K562 (cell line): Measurements from ENCODE around the gene DNASE2B. TPM values are rescaled to one million over a fixed set of nuclear protein-coding genes. Genes with fewer than 3 reads are reported as not detected.

Source experiments
- ATAC-seq: fragments of 200-7000 bp; cut with Tn5 transposase; 3 replicates; pipeline ENCODE4 v1.9.1; 2020; ENCODE audit warnings: moderate library complexity
- BruUV-seq: library from RNA; stranded (reverse); fragments of 400-500 nt; replicated peaks from 2 replicates; lab custom pipeline; 2021; lab: Mats Ljungman, UMichigan
- CTCF ChIA-PET: fragments of 300-600 bp; formaldehyde crosslinking; extraction: SDS; loops from one replicate; lab custom pipeline; 2021; ENCODE audit warnings: low intra/inter-chr PET ratio; lab: Yijun Ruan, JAX
- POLR2A ChIA-PET: fragments of 300-600, 350-650 bp; sonication (Branson Sonifier 250); formaldehyde crosslinking; extraction: SDS; loops from one replicate; lab custom pipeline; 2021; ENCODE audit warnings: antibody characterized with exemption, inconsistent platforms; lab: Yijun Ruan, JAX
- DNase-seq, 4 experiments: peaks; one replicate each; pipeline versions ENCODE4 v3.0.0 to v3.0.0-alpha.2; 2011 to 2018; ENCODE audit warnings: low spot score in 3 of 4, mixed read lengths in 3 of 4; ENCODE audit errors: extremely low read depth in 1 of 4
- FAIRE-seq: peaks from 2 replicates; lab custom pipeline; 2011; peaks lifted over from hg19 to GRCh38; lab: Jason Lieb, UNC
- H2AFZ ChIP-seq: 2 replicates; pipeline ENCODE4 v1.6.0; 2011; ENCODE audit warnings: low read depth, low read length, control low read depth, inconsistent platforms
- H3K27ac ChIP-seq: fragments of 200-600 bp; 3 replicates; pipeline ENCODE4 v1.8.0; 2011; ENCODE audit warnings: low read depth, mild to moderate bottlenecking, control low read depth, inconsistent platforms, low read length, moderate library complexity, mixed read lengths; ENCODE audit errors: extremely low read depth
- H3K27me3 ChIP-seq, 2 experiments: fragments of 300-600 bp in 1 of 2; 2 replicates in 1 of 2; 3 replicates in 1 of 2; pipeline versions ENCODE4 v1.6.0 to v1.8.0; 2011; ENCODE audit warnings: inconsistent platforms in 2 of 2, low read length in 2 of 2, mild to moderate bottlenecking in 1 of 2, mixed read lengths in 1 of 2, moderate library complexity in 1 of 2; ENCODE audit not compliant: control insufficient read depth in 2 of 2, insufficient read depth in 2 of 2
- H3K36me3 ChIP-seq: fragments of 300-600 bp; 3 replicates; pipeline ENCODE4 v1.8.0; 2011; ENCODE audit warnings: mild to moderate bottlenecking, low read length, inconsistent platforms; ENCODE audit not compliant: control insufficient read depth, insufficient read depth
- H3K4me1 ChIP-seq, 2 experiments: fragments of 200-600 bp in 1 of 2; replicated peaks in 1 of 2; 2 replicates in 1 of 2; 3 replicates in 1 of 2; pipeline versions ENCODE4 v1.5.1 to v1.8.0; 2011; ENCODE audit warnings: inconsistent platforms in 2 of 2, low read length in 2 of 2, mild to moderate bottlenecking in 1 of 2, mixed read lengths in 1 of 2, moderate library complexity in 1 of 2; ENCODE audit not compliant: control insufficient read depth in 2 of 2, insufficient read depth in 2 of 2
- H3K4me2 ChIP-seq: 2 replicates; pipeline ENCODE4 v1.6.1; 2011; ENCODE audit warnings: low read length, control low read depth, inconsistent platforms, mixed read lengths; ENCODE audit not compliant: insufficient read depth
- H3K4me3 ChIP-seq: fragments of 200-600 bp; sonication (generic), shearing (Covaris generic); 2 replicates; pipeline ENCODE4 v1.5.1; 2016; ENCODE audit warnings: control low read depth, inconsistent platforms
- H3K79me2 ChIP-seq: fragments of 200-600 bp; 3 replicates; pipeline ENCODE4 v1.8.0; 2011; ENCODE audit warnings: low read length, inconsistent platforms; ENCODE audit not compliant: control insufficient read depth, insufficient read depth
- H3K9ac ChIP-seq, 2 experiments: 2 replicates each; pipeline versions ENCODE4 v1.6.0 to v1.6.1; 2011; ENCODE audit warnings: low read depth in 2 of 2, low read length in 2 of 2, control low read depth in 1 of 2, inconsistent platforms in 1 of 2, mild to moderate bottlenecking in 1 of 2, mixed read lengths in 1 of 2; ENCODE audit not compliant: insufficient read depth in 1 of 2
- H3K9me1 ChIP-seq: one replicate; pipeline ENCODE4 v1.6.0; 2011; ENCODE audit warnings: inconsistent platforms, mild to moderate bottlenecking, low read length, moderate library complexity; ENCODE audit not compliant: control insufficient read depth, insufficient read depth
- H3K9me3 ChIP-seq: replicated peaks from 2 replicates; pipeline ENCODE4 v1.5.1; 2011; ENCODE audit warnings: low read depth, low read length, inconsistent platforms; ENCODE audit not compliant: control insufficient read depth, insufficient read depth
- H4K20me1 ChIP-seq: replicated peaks from 2 replicates; pipeline ENCODE4 v1.6.1; 2011; ENCODE audit warnings: low read length, inconsistent platforms, mixed read lengths; ENCODE audit not compliant: control insufficient read depth, insufficient read depth
- CC2D1A ChIP-seq: fragments of 450-650 bp; IDR thresholded peaks from 2 replicates; pipeline ENCODE4 v1.6.1; 2017; ENCODE audit warnings: mild to moderate bottlenecking
- DLX4 ChIP-seq: fragments of 250-450 bp; sonication (Bioruptor Pico); IDR thresholded peaks from 2 replicates; pipeline ENCODE4 v1.6.1; 2021; ENCODE audit warnings: mild to moderate bottlenecking
- KHSRP ChIP-seq: fragments of 450-650 bp; IDR thresholded peaks from 2 replicates; pipeline ENCODE4 v1.6.1; 2017
- MEIS2 ChIP-seq: fragments of 450-650 bp; IDR thresholded peaks from 2 replicates; pipeline ENCODE4 v1.6.1; 2014; ENCODE audit warnings: mild to moderate bottlenecking; ENCODE audit not compliant: partially characterized antibody
- NFATC3 ChIP-seq: fragments of 450-650 bp; IDR thresholded peaks from 2 replicates; pipeline ENCODE4 v1.6.1; 2017; ENCODE audit warnings: mild to moderate bottlenecking
- PHF20 ChIP-seq: fragments of 450-650 bp; IDR thresholded peaks from 2 replicates; pipeline ENCODE4 v1.6.1; 2018; ENCODE audit not compliant: partially characterized antibody
- ZNF165 ChIP-seq: fragments of 250-450 bp; sonication (Bioruptor Pico); IDR thresholded peaks from 2 replicates; pipeline ENCODE4 v1.4.0; 2020; ENCODE audit warnings: borderline replicate concordance
- ZNF232 ChIP-seq: sonication (generic); formaldehyde crosslinking; IDR thresholded peaks from 2 replicates; pipeline ENCODE4 v1.8.0; 2022; ENCODE audit warnings: mild to moderate bottlenecking, missing genetic modification reagents
- ZSCAN29 ChIP-seq: fragments of 450-650 bp; IDR thresholded peaks from 2 replicates; pipeline ENCODE4 v1.6.1; 2017
- WGBS: fragments of 100-300 bp; shearing (Covaris generic); methylation state at CpG from one replicate; pipeline ENCODE4 v1.1.6; 2016; ENCODE audit warnings: low coverage, mixed read lengths; ENCODE audit not compliant: insufficient coverage; ENCODE audit errors: missing lambda C conversion rate; 5-methylcytosine and 5-hydroxymethylcytosine counted together
- in situ Hi-C: fragments of 300-500 bp; cut with MboI; formaldehyde crosslinking; loops from 4 replicates; pipeline ENCODE4 v1.15.0; 2018; ENCODE audit warnings: inconsistent platforms, mixed read lengths
- intact Hi-C: fragments of 100-400 bp; cut with micrococcal nuclease; formaldehyde crosslinking; loops from 2 replicates; pipeline ENCODE4 v1.14.2; 2022
- polyA plus RNA-seq, 8 experiments: library from polyadenylated mRNA; depleted of rRNA in 4 of 8; stranded (reverse) in 5 of 8; unstranded in 3 of 8; fragments of >200 nt; fragmentation: Nextera tagmentation in 2 of 8; fragmentation: Illumina TruSeq in 1 of 8; extraction: Ambion mirVana in 2 of 8; extraction: Trizol in 1 of 8; gene quantifications; 2 replicates each; pipeline versions ENCODE4 v1.2.1 to v1.2.3, GENCODE V29; 2011 to 2014; ENCODE audit warnings: inconsistent platforms in 1 of 8, missing spikeins in 1 of 8
- total RNA-seq, 7 experiments: library from RNA; depleted of rRNA in 6 of 7; stranded (reverse); fragments of >200 nt in 6 of 7; fragmentation: Illumina TruSeq in 2 of 7; extraction: Trizol in 2 of 7; gene quantifications; 2 replicates each; pipeline versions ENCODE4 v1.2.1 to v1.2.3, GENCODE V29; 2011 to 2021; ENCODE audit warnings: low replicate concordance in 1 of 7
- TF ChIP-seq, protein P1 (sequence below): fragments of 450-650 bp; formaldehyde crosslinking; IDR thresholded peaks from 2 replicates; pipeline ENCODE4 v1.4.0; 2020; ENCODE audit warnings: mild to moderate bottlenecking, moderate library complexity

DNASE2B gene
- total and polyA plus RNA-seq, 9 of the 15 experiments (the other 6 are each of a cell fraction or from before 2014, with no cell fraction given): not detected

- no peak overlapping the region for H3K9ac ChIP-seq
- peak overlapping the region; percentile 10; the same call in 1 of the 2 replicates for H2AFZ ChIP-seq
- no peak overlapping the region; the same call in 1 of the 2 replicates for H3K4me2 ChIP-seq
These were observed 38.8 kb downstream of the DNASE2B start for GRCh38 chr1:84436876-84437655.

GRCh38 chr1:84442256-84442655 lies 44.0 kb downstream of the DNASE2B start:
- no peak overlapping the region for H3K4me2 ChIP-seq
- H3K27me3 ChIP-seq: no peaks in the 10 kb centered on the region
- POLR2A ChIA-PET: interaction anchor here (1.1 to 1.5 kb wide), 2 partner anchors 11 to 15 kb away, joined by 3 to 4 read pairs; no protein-coding TSS in a partner anchor
- no peak overlapping the region for H2AFZ ChIP-seq
- intact Hi-C loops (loop anchor here (1.0 kb wide), 4 partner anchors 99 to 311 kb away; no protein-coding TSS in a partner anchor), in situ Hi-C loops (loop anchor here (5.0 kb wide), 1 partner anchor 310 kb away; no protein-coding TSS in a partner anchor)
- H3K79me2 ChIP-seq: no peaks in the 10 kb centered on the region
- no peaks in the 10 kb centered on the region; a peak in 1 of 5 replicates for H3K4me1 ChIP-seq
- DNase-seq (peak in 3 of 4 experiments; percentile 16 to 65 (median 34)), ATAC-seq (peak; percentile 91), FAIRE-seq (peak; percentile 76)
- H3K4me3 ChIP-seq: no peak overlapping the region
- no peaks in the 10 kb centered on the region for H4K20me1 ChIP-seq
- no peak overlapping the region for H3K9ac ChIP-seq
- H3K9me3 ChIP-seq: no peaks in the 10 kb centered on the region
- 0% methylated on average over 2 of the region's 2 CpGs for WGBS
- H3K36me3 ChIP-seq: no peaks in the 10 kb centered on the region
- H3K9me1 ChIP-seq: no peaks in the 10 kb centered on the region
- H3K27ac ChIP-seq: no peak overlapping the region
- BruUV-seq: no TSS peak
- CTCF ChIA-PET: interaction anchor here (0.9 to 1.9 kb wide), 6 partner anchors 10 to 311 kb away, joined by 3 to 17 read pairs (median 7); no protein-coding TSS in a partner anchor
- TF ChIP-seq PHF20 (no peak), CC2D1A (peak; percentile 15; the same call in 1 of the 2 replicates), MEIS2 (peak; percentile 74), ZNF232 (no peak), DLX4 (CRISPR knock-in tag) (no peak), NFATC3 (no peak), ZSCAN29 (no peak)
- TF ChIP-seq, protein P1, sequence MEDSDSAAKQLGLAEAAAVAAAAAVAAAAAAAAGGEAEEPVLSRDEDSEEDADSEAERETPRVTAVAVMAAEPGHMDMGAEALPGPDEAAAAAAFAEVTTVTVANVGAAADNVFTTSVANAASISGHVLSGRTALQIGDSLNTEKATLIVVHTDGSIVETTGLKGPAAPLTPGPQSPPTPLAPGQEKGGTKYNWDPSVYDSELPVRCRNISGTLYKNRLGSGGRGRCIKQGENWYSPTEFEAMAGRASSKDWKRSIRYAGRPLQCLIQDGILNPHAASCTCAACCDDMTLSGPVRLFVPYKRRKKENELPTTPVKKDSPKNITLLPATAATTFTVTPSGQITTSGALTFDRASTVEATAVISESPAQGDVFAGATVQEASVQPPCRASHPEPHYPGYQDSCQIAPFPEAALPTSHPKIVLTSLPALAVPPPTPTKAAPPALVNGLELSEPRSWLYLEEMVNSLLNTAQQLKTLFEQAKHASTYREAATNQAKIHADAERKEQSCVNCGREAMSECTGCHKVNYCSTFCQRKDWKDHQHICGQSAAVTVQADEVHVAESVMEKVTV: peak; percentile 86

More at GRCh38 chr1:84436876-84437655, 38.8 kb downstream of the DNASE2B start:
- H3K36me3 ChIP-seq: no peaks in the 10 kb centered on the region
- FAIRE-seq (no peak), DNase-seq (no peak), ATAC-seq (no peak)
- no peaks in the 10 kb centered on the region for H3K4me1 ChIP-seq
- no peaks in the 10 kb centered on the region for H4K20me1 ChIP-seq
- H3K27ac ChIP-seq: no peak overlapping the region
- TF ChIP-seq KHSRP (no peak), ZNF165 (CRISPR knock-in tag) (0 out of 2 replicates have a peak, but pooled peaks have one; percentile 30)
- H3K9me3 ChIP-seq: no peaks in the 10 kb centered on the region
- POLR2A ChIA-PET: interaction anchor here (0.6 to 0.8 kb wide), 2 partner anchors 72 to 504 kb away, joined by 3 to 4 read pairs; no protein-coding TSS in a partner anchor
- no TSS peak for BruUV-seq
- no peak overlapping the region for H3K4me3 ChIP-seq
- intact Hi-C loops (no loop called here), in situ Hi-C loops (loop anchor here (10.0 kb wide), 1 partner anchor 512 kb away; no protein-coding TSS in a partner anchor)
- CTCF ChIA-PET: no interaction called here
- no peaks in the 10 kb centered on the region for H3K9me1 ChIP-seq
- no peaks in the 10 kb centered on the region for H3K79me2 ChIP-seq
- 9% methylated on average over 5 of the region's 5 CpGs for WGBS
- no peaks in the 10 kb centered on the region for H3K27me3 ChIP-seq
